Epithelial cell of esophagus (primary cell): ENCODE measurements around the gene ANKRD39.
A peak's percentile ranks its signal among the peaks of the same experiment; 100 is the strongest.

Source experiments
- DNase-seq: peaks from one replicate; pipeline ENCODE4 v3.0.0; 2010; ENCODE audit warnings: low read depth
- H3K4me3 ChIP-seq: 2 replicates; pipeline ENCODE4 v1.5.1; 2011; ENCODE audit warnings: mild to moderate bottlenecking, low read length, control low read depth
- CTCF ChIP-seq: IDR thresholded peaks from 2 replicates; pipeline ENCODE4 v1.5.1; 2011; ENCODE audit warnings: low read depth, mild to moderate bottlenecking, low read length, control low read depth, inconsistent platforms; ENCODE audit not compliant: insufficient read depth; ENCODE audit errors: missing control alignments

Gene ANKRD39

DNA sequence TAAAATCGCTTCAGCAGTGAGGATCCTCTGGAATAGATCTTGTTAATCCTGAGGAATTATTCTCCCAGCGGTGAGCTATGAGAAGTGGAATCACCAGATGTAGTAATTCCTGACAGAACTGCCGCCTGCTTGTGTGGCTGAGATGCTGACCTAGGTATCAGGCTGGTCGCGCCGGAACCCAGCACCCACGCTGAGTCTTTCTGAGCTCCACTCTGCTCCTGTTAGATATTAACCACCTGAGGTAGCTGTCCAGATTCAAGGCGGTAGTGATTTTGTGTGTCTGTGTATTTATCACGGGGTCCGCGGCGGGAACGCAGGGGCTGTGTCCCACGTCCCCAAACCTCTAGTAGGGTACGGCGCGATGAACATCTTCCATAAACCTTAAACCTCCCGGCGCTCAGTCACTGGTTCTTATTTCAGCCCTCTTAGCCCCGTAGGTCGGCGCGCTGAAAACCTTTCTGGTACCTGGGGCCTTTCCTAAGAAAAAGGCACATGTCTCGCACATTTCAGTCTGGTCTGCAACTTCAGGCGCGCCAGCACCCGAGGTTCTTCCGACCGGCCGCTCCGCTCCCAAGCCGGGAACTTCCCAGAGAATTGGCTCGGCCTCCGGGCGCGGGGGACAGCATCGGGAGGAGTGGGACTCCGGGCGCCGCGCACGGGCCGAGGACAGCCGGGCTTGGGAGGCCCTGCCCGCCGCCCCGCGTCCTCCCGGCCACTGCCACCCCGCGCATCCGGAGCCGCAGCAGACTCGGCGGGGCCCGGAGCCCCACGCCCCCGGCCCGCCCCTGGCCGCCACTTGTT, 42.3 kb downstream of the ANKRD39 start:
- TF ChIP-seq CTCF: no peak
- peak; percentile 58 for DNase-seq
- H3K4me3 ChIP-seq: peak overlapping the region; percentile 60

DNA sequence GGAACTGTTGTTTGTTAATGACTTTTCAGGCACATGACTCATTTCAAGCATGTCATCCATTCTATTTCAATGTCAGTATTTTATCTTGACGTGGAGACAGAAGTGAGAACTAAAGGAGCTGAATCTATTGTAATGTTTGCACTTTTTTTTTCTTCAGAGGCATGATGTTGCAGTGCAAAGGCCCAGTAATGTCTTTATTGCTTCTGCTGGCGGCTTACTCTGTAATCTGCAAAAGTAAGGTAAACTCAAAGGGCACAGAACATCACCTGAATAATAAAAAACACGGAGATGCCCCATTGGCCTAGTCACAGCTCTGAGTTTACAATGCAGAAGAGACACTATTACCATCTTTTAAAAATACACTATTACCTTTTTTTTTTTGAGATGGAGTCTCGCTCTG, 44.2 kb downstream of the ANKRD39 start:
- no peak for TF ChIP-seq CTCF
- H3K4me3 ChIP-seq: no peak overlapping the region
- DNase-seq: no peak

DNA sequence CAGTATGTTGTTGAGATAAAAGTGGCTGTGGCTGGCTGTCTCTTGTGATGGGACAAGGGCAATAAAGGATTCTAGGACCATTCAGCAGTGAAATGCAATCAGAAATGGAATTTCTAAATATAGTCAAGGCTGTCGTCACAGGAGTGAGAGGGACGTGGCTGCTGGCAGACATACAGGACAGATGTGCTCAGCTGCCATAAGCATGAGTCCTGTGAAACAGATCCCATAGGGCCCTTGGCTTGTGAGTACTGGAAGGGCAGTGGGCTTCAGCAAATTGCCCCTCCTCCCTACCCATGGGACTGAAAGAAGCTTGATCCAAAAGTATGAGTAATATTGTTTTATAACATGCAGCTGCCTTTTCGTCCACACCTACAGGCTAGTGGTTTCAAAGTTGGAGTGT, 45.9 kb downstream of the ANKRD39 start:
- no peak for DNase-seq
- no peak overlapping the region for H3K4me3 ChIP-seq
- no peak for TF ChIP-seq CTCF

- no peak for TF ChIP-seq CTCF
- DNase-seq: no peak
- no peak overlapping the region for H3K4me3 ChIP-seq
Measured at GRCh38 chr2:96810783-96811192, 47.0 kb downstream of the ANKRD39 start.

DNA sequence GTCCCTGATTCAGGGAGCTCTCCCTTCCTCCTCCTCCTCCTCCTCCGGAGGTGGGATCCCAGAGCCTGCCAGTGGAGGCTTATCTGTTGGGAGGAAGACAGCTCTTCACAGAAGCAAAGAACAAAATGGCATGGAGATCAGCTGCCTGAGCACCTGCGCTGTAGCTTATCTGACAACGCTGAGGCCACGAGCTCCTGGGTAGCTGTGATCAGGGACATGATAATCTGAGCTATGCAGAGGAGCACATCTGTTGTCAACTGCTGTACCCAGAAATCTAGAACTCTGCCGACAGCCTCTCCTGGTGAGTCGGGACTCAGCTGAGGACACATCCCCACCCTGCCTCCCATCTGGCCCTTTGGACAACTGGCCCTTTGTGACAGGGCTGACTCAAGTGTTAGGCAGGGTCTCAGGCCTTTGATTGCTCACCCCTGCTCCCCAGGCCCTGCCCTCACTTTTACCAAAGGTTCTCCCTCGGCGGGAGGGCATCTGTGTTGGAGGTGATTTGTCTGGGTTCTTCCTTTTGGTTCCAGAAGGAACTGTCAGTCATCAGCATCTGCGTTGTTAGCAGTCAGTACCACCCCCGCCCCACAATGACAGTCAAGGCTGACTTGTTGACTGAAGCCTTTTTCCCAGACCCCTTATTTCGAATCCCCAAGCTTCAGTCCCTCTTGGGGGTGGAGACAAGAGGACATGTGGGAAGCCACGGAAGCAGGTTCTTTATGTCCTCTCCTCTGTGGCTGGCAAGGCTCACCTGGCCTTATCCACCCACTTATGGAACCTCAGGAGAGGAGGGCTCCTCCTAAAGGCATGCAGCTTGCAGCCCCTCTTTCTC, 47.6 kb downstream of the ANKRD39 start:
- no peak overlapping the region for H3K4me3 ChIP-seq
- no peak for TF ChIP-seq CTCF
- DNase-seq: no peak

GRCh38 chr2:96809216-96809882, 48.5 kb downstream of the ANKRD39 start:
- TF ChIP-seq CTCF: no peak

More at GRCh38 chr2:96809216-96809882, 48.5 kb downstream of the ANKRD39 start:
- no peak for DNase-seq
- no peak overlapping the region for H3K4me3 ChIP-seq
